Body of pancreas (tissue), 4 donors: ENCODE data around the gene SLC38A1.

Experiments used
- CTCF ChIP-seq, 7 experiments: fragments of 450-650 bp in 4 of 7; fragments of 200-600 bp in 3 of 7; sonication (generic) in 3 of 7; IDR thresholded peaks; one replicate each; pipeline ENCODE4 v1.5.1; 2016 to 2019; ENCODE audit warnings: antibody characterized with exemption in 7 of 7
- POLR2A ChIP-seq, 3 donors: fragments of 450-650 bp; IDR thresholded peaks; one replicate each; pipeline ENCODE4 v1.6.1; 2016; ENCODE audit warnings: antibody characterized with exemption in 3 of 3, mild to moderate bottlenecking in 2 of 3

- TF ChIP-seq CTCF (IDR thresholded peaks at IDR 0.05), result no peak
- TF ChIP-seq POLR2A (IDR thresholded peaks at IDR 0.05), result no peak
These were observed 81.8 kb downstream of the SLC38A1 start for GRCh38 chr12:46187023-46187422.
